NCI-H2196 (cell line): ENCODE measurements around the gene YIPF4.
A peak's percentile ranks its signal among the peaks of the same experiment; 100 is the strongest.
"Not testable (repeated sequence)": the region's sequence is repeated elsewhere in the genome, so short reads cannot be mapped to it uniquely, and the experiment has no call there.

Experiments
- DNase-seq: peaks from one replicate; lab custom pipeline; 2025; ENCODE audit not compliant: unreplicated experiment; lab: John Stamatoyannopoulos, UW

YIPF4 gene

DNA sequence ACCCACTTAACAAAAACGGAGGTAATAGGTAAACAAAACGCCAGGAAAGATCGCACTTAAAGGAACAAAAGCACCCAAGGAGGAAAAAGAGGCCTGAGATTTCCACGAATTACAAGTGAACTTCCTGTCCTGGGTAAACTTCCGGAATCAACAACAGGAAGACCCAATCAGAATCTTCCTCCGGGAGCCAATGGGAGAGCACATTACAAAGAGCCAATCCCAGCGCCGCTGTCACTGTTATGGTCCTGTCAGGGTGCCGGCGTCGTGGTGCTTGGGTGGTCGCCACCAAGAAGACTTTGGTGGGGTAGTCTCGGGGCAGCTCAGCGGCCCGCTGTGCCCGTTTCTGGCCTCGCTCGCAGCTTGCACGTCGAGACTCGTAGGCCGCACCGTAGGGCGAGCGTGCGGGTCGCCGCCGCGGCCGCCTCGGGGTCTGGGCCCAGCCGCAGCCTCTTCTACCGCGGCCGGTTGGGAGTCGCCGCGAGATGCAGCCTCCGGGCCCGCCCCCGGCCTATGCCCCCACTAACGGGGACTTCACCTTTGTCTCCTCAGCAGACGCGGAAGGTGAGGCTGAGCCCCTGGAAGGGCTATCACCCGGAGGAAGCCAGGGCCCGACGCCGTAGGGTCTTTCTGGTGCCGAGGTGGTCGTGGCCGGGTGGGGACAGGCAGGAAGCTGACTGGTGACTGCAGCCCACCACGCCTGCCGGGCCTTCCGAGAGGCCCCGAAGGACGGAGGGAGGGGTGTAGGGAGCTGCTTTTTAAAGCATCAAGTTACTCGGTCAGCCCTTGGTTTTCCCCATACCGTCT is at the start of gene YIPF4:
Gene YIPF4 (plus strand): TSS at position 231 of the 804 bp plus-strand sequence. CDS start 252 bp downstream, at position 483.
- peak; percentile 81 for DNase-seq

DNA sequence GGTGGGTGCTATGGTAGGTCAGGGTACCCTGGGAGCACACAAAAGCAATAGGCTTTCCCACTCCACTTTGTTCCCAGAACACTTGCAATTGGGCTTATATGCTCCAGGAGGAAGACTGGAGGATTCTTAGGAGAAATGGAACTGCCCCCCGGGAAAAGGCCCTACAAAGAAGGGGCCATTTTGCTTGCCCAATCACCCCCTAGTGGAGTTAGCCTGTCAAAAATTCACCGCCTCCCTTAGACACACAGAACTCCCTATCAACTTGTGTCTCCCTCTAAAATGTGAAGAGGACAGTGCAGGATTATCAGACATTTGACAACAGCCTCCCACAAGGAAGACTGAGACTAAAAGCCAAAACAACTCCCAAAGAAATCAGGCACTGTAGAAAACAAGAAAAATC is 49.5 kb upstream of the YIPF4 start:
- DNase-seq = no peak

DNA sequence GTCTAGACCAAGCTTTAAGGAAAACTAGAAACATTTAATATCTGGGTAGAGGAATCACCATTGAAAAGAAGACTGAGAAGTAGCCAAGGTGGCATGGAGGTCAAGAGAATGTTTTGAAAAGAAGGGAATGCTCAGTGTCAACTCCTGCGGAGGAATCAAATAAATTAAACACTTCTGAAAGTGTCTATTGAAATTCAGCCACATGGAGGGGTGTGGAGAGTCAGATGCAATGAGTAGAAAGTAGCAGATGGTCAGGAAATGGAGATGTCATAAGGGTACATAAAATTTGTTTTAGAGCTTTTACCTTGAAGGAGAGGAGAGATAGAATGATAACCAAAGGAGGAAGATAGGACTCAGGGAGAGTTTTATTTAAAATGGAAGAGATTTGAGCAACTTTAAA is 48.1 kb upstream of the YIPF4 start:
- no peak for DNase-seq

DNA sequence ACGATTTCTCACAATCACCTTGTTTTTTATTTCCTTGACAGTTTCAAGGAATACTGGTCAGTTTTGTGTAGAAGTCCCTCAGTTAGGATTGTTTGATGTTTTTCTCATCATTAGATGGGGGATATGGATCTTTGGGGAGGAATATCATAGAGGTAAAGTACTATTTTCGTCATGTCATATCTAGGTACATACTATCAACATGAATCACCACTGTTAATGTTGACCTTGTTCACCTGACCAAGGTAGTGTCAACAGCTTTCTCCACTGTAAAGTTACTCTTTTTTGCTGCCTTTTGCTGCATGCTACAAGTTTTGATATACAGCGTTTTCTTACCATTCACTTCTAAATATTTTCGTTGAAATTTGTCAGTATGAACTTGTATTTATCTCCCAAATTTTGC is 45.7 kb upstream of the YIPF4 start:
- no peak for DNase-seq

DNA sequence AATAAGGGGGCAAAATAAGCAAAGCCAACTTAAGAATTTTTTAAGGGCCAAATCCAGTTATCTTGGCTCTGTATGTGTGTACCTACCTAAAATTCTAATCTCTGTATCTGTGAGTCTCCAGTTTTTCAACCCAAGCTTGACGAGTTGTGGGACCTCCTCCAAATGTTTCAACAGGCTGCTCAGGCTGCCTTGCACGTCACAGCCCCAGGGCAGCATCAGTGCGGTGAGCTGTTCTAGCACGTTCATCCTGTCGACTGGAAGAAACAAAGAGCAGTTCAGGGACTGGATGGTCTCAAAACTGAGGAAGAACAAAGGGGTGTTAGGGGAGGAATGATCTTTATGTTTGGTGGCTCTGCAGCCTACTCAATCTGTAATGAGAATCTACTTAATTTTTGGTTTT is 42.4 kb upstream of the YIPF4 start:
- no peak for DNase-seq

DNA sequence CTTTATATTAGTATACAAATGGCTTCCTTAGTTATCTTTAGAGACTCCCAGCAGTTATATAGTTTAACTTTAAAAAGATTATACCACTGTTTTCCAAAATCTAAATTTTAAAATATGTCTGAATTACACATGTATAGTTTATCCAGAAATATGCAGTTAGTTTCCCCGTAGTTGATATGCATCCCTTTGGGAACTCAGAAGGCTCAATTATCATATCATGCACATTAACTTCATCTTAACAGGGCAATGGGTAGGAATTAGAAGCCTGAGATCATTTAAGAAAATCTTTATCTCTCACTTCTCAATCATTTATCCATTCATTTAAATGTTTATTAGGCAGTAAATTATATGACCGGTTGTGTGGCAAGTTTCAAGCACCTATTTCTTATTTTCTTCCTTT is 40.2 kb upstream of the YIPF4 start:
- DNase-seq = no peak

DNA sequence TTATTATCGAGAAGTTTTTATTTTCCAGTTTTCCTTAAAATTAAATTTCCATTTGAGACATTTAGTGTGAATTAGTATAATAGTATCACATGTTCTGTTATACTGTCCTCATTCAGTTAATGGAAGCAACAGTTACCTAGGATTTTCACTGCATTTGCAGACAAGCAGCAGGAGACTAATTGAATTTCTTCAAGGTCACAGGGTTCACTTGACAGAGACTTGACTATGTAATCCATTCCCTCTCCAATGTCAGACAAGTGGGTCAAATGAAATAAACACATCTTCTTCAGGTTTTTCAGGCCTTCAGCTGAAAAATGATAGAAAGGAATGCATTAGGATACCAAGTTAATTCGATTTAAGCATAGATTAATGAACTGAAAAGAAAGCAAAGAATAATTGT is 39.7 kb upstream of the YIPF4 start:
- no peak for DNase-seq

DNA sequence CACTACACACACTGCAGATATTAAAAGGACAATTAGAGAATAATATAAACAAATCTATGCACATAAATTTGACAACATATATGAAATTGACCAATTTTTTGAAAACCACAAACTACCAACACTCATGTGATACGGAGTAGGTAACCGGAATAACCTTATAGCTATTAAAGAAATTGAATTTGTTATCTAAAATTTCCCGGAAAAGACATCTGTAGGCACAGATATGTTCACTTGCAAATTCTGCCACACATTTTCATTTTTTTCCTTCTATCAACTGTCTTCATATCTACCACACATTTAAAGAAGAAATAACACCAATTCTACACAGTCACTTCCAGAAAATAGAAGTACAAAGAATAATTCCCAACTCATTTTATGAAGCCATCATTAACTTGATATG is 35.4 kb upstream of the YIPF4 start:
- no peak for DNase-seq

DNA sequence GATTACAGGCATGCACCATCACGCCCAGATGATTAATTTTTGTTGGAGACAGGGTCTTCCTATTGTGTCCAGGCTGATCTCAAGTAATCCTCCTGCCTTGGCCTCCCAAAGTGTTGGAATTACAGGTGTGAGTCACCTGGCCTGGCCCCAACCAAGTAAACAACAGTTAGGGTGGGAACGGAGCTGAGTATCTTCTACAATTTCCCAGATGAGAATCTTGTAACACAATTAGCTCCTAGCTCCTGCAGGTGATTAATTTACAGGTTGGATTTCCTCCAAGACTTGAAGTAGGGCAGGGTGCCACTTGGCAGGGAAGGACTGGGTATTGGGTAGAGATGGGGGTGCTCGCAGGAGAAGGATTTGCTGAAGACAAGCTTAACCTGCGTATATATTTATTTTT is 30.8 kb upstream of the YIPF4 start:
- DNase-seq = peak; percentile 67

DNA sequence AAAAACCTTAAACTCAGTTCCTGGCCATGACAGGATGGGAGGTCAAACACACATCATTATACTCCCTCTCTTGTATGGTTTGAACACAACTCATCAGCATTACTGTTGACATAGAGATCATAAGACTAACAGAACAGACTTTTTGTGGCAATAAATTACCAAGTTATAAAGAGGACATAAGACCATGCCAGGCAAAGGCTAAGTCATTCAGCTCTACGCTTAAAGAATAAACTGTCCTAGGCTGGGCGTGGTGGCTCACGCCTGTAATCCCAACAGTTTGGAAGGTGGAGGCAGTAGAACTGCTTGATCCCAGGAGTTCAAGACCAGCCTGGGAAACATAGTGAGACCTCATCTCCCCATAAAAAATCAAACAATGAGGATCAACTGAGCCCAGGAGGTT is 29.4 kb upstream of the YIPF4 start:
- no peak for DNase-seq

DNA sequence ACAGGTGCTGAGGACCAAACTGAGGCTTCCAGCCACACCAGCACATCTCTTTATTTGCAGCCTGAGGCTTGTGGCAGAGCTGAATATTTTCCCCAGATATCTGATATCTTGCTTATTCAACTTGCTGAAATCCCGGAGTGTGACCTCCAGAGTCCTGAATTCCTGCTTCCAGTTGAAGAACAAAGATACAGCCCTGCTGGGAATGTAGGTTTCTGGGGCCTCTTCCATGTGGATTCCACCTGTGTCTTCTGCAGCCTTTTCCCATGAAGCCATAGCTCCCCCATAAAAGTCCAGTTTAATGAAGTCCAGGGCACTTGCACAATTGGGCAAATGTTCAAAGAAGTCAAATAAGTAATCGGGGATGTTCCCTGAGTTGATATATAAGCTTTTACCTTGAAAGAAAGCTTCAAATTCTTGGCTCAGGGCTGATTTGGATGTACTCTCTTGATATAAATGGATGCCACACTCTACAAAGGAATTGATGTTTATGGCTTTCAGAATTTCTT is 27.9 kb upstream of the YIPF4 start:
- DNase-seq = no peak

DNA sequence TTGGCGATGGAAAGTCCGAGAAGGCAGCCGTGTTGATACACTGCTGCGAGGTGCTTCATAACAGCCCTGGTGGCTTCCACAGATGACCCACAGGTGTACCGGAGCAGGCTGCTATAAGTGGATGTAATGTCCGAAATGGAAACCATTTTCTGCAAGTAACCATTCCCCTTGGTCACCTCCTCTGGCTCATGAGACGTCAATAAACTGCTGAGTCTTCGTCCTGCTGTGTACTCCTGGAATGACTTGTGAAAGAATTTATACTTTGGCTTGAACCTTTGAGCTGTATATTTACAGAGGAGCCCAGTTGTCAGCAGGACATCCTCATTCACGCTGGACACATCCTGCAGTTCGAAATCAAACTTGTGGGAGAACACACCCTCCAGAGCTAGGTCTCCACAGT is 27.4 kb upstream of the YIPF4 start:
- no peak for DNase-seq

DNA sequence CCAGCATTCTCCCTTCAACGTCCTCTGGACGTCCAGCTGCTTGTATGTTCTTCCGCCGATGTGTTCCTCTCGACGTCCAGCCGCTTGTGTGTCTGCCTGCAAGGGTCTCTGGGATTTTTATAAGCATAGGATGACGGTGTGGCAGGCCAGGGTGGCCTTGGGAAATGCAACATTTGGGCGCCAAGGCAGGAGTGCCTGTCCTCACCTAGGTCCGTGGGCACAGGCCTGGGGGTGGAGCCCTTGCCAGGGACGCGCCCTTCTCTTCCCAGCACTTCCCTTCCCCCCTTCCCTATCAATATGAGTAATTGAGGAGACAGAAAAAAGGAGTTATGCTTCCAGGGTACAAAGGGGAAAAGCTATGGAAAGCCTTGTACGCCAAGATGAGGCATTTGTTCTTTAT is 19.5 kb upstream of the YIPF4 start:
- DNase-seq = no peak

DNA sequence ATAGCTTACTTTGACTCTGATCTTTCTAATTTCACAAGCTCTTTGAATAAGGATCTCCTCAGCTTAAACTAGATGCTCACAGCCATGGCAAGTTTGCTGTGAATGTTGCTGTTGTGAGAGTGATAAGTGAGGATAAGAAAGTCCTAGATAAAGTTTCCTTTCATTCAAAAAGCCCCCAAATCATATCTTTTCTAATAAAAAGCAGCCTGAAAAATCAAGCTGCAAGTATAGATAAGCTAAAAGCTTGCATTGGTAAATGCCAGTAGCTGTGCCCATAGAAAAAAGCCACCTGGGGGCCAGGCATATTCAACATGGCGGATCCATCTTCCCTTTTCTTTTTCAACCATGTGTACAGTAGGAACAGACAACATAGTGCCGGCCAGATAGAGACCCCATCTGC is 17.3 kb upstream of the YIPF4 start:
- no peak for DNase-seq

DNA sequence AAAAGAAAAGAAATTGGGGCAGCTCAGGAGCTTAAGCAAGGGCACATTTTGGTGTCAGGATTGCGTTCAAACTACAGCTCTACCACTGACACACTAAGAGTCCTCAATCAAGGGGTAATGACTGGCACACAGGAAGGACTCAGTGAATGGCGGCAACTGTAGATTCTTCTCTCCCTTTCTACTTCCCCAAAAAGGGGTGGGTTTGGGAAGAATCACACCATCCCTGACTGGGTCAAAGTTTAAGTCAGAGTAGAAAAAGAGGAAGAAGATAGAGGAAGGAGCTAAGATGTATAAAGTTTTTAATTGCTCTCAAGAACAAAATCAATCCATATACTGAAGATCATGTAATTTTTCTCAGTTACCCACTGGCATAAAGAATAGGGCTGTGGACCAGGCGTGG is 15.6 kb upstream of the YIPF4 start:
- DNase-seq = no peak

DNA sequence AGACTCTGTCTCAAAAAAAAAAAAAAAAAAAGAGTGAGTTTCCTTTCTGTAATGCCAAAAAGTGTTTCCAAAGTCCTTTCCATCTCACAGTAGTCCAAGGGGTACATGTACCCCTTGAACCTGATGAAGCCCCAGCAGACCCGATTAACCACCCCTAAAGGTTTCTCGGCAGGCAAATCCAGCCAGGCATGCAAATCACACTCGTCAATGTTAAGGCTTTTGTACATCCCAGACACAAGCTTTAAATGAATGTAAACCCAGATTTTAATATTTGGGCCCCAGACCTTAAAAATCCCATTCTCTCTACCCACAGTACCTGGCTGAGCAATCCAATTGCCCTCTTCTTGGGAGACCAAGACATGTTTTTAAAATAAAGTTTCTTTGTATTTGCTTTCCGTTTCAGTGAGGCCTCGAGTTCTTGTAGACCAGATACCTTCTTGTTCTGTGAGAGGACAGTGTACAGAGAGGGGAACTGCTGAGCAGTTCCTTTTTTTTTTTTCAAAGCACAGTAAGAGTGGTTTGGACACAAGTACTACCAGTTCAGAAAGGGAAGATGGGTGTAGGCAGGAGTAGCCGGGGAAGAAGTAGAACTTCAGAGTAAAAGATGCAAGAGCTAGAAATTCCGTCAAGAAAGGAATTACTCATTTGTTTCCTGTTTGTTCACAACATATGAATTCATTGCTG is 13.1 kb upstream of the YIPF4 start, which contains the start of gene NLRC4:
Gene NLRC4 (minus strand): TSS at position 465 of the 684 bp plus-strand sequence. CDS start 8,111 bp downstream, outside the sequence.
- no peak for DNase-seq

DNA sequence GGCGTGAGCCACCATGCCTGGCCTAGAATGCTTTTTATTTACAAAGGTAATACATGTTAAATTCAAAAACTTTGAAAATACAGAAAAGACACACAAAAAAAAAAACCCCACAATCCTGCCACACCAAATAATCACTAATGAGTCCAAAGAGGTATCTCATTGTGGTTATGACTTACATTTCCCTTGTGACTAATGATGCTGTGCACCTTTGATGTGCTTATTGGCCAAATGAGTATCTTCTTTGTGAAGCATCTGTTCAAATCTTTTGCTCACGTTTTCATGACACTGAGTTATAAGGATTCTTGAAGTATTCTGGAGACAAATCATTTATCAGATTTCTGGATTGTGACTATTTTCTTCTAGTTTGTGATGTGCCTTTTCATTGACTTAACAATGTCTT is 6.6 kb upstream of the YIPF4 start:
- no peak for DNase-seq

DNA sequence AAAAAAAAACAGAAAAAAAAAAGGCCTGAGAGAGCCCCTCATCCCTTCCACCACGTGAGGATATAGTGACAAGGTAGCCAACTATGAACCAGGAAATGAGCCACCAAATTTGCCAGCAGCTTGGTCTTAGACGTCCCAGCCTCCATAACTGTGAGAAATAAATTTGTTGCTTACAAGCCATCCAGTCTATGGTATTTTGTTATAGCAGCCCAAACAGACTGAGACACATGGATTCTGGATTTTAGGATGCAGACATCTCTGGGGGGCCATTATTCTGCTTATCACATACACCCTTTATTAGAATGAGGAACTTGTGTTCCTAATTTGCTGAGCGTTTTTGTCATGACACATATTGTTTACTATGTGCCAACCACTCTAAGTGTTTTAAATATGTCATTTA is 5.4 kb upstream of the YIPF4 start:
- no peak for DNase-seq

DNA sequence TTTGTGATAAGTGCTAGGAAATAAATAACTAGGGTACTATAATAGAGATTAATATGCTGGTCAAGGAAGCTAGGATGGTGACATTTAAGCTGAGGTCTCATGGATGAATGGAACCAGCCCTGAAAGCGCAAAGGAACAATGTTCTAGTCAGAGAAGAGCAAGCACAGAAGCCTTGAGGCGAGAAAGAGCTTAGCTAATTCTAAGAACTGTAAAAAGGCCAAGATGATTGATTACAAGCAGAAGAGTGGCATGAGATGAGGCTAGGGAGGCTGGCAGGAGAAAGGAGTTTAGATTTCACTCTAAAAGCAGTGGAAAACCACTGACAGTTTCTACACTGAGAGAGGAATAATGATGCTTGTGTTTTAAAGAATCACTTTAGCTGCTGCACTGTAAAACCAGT is 3.4 kb upstream of the YIPF4 start:
- DNase-seq = no peak

DNA sequence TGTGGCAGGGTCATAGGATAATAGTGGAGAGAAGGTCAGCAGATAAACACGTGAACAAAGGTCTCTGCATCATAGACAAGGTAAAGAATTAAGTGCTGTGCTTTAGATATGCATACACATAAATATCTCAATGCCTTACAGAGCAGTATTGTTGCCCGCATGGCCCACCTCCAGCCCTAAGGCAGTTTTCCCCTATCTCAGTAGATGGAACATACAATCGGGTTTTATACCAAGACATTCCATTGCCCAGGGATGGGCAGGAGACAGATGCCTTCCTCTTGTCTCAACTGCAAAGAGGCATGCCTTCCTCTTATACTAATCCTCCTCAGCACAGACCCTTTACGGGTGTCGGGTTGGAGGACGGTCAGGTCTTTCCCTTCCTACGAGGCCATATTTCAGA is 1.9 kb upstream of the YIPF4 start:
- DNase-seq = not testable (repeated sequence)

DNA sequence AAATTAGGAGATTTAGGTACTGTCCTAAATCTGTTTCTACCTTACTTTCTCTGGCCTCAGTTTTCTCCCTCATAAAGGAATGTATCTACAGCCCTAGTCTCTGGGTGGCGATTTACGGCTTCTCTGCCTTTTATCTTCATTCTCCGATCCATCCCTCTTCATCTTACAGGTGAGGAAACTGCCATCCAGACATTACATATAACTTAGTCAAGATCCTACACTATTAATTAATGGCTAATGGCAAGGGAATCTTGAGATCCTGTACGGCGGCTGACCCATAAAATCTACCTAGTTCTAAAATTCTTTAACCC is 386 bp upstream of the YIPF4 start:
- no peak for DNase-seq

DNA sequence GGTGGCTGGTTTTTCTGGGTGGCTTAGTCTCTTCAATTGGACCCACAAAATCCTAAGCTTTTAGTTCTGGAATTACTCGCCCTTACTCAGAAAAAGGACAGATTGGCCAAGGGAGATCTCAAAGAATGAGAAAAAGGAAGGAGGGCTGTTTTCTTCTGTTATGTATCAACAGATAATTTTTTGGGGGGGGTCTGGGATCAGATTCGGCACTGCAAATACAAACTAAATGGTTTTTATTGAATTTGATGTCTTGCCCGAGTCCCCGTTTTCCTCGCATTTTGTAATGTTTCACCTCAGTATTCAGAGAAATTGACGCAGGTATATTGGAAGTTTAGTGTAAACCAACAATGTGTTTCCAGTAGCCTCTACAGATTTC is 762 bp downstream of the YIPF4 start:
- no peak for DNase-seq

DNA sequence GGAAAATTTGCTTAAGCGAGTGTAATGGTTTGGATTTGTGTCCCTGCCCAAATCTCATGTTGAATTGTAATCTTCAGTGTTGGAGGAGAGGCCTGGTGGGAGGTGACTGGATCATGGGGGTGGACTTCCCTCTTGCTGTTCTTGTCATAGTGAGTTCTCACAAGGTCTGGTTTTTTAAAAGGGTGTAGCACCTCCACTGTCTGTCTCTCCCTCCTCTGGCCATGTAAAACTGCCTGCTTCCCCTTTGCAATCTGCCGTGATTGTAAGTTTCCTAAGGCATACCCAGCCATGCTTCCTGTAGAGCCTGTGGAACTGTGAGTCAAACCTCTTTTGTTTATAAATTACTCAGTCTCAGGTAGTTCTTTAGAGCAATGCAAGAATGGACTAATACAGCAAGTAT is 6.6 kb downstream of the YIPF4 start:
- DNase-seq = no peak
